H1 (cell line): ENCODE data around the gene ULK2.

Experiments used
- CBX8 ChIP-seq: fragments of 300-800, 300-1000 bp; sonication (generic); IDR thresholded peaks from 2 replicates; pipeline ENCODE4 v1.7.1; 2016; ENCODE audit warnings: low read depth, low read length, borderline replicate concordance
- EZH2 ChIP-seq: fragments of 200-600 bp; sonication (generic); IDR thresholded peaks from 2 replicates; pipeline ENCODE4 v1.7.1; 2012; ENCODE audit warnings: low read depth, mild to moderate bottlenecking, moderate library complexity, low read length, inconsistent platforms; ENCODE audit not compliant: severe bottlenecking
- PHF8 ChIP-seq: fragments of 200-600 bp; sonication (generic); conservative IDR thresholded peaks from 2 replicates; pipeline ENCODE4 v1.7.1; 2012; ENCODE audit warnings: low read depth, mild to moderate bottlenecking, inconsistent platforms, low read length, moderate library complexity
- POLR2AphosphoS5 ChIP-seq: IDR thresholded peaks from 2 replicates; pipeline ENCODE4 v1.6.1; 2011; ENCODE audit warnings: low read depth, low read length
- RAD21 ChIP-seq, 2 experiments: IDR thresholded peaks in 1 of 2; conservative IDR thresholded peaks in 1 of 2; 2 replicates each; pipeline ENCODE4 v1.6.1; 2011; ENCODE audit warnings: low read depth in 2 of 2, low read length in 2 of 2, improper control_type of control experiment in 1 of 2, inconsistent platforms in 1 of 2, mild to moderate bottlenecking in 1 of 2, moderate library complexity in 1 of 2
- SIN3A ChIP-seq, 2 experiments: IDR thresholded peaks in 1 of 2; conservative IDR thresholded peaks in 1 of 2; 2 replicates each; pipeline ENCODE4 v1.6.1; 2011 to 2012; ENCODE audit warnings: low read length in 2 of 2, improper control_type of control experiment in 1 of 2, low read depth in 1 of 2, mild to moderate bottlenecking in 1 of 2
- TCF12 ChIP-seq: IDR thresholded peaks from 2 replicates; pipeline ENCODE4 v1.6.1; 2011; ENCODE audit warnings: low read depth, mild to moderate bottlenecking, low read length
- TEAD4 ChIP-seq: IDR thresholded peaks from 2 replicates; pipeline ENCODE4 v1.6.1; 2012; ENCODE audit warnings: low read depth, low read length, inconsistent platforms, mixed read lengths
- ZNF274 ChIP-seq: IDR thresholded peaks from 2 replicates; pipeline ENCODE4 v1.7.0; 2012; ENCODE audit warnings: low read length, borderline replicate concordance; ENCODE audit errors: extremely low read depth
- TF ChIP-seq, protein P1 (sequence below), 3 experiments: IDR thresholded peaks; 1 replicate in 2 of 3; 2 replicates in 1 of 3; pipeline versions ENCODE4 v1.5.1 to v1.6.1; 2011; ENCODE audit warnings: low read length in 3 of 3, mild to moderate bottlenecking in 3 of 3, inconsistent platforms in 2 of 3, low read depth in 1 of 3, moderate library complexity in 1 of 3; ENCODE audit not compliant: insufficient read depth in 1 of 3; ENCODE audit errors: control extremely low read depth in 1 of 3
- TF ChIP-seq, protein P2 (sequence below): IDR thresholded peaks from 2 replicates; pipeline ENCODE4 v1.6.1; 2012; ENCODE audit warnings: low read length, inconsistent platforms
- TF ChIP-seq, protein P3 (sequence below): IDR thresholded peaks from 2 replicates; pipeline ENCODE4 v1.6.1; 2011; ENCODE audit warnings: low read length, improper control_type of control experiment

DNA sequence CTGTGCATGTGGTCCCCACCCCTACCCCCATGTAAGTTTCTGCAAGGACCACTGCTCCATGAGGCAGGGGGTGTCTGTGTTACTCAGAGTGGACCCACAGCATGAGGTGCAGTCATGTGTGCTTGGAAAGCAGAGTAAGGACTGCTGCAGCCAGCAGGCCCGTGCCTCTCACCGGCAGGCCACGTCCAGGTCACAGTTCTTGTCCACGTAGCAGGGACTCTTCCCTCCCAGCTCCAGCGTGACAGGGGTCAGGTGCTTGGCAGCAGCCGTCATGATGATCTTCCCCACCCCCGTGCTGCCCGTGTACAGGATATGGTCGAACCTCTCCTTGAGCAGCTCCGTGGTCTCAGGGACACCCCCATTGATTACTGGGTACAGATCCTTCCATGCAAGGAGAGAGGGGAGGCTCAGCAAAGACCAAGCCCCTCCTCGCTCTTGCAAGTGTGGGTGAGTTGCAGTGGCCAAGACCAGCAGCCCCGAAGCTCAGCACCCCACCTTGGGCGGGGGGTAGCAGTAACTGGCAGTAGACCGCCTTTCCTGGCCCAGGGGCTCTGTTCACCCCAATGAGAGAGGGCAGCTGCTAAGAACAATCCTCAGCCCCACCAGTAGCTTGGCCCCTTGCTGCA lies 125.8 kb downstream of the ULK2 start:
- TF ChIP-seq, protein P1, sequence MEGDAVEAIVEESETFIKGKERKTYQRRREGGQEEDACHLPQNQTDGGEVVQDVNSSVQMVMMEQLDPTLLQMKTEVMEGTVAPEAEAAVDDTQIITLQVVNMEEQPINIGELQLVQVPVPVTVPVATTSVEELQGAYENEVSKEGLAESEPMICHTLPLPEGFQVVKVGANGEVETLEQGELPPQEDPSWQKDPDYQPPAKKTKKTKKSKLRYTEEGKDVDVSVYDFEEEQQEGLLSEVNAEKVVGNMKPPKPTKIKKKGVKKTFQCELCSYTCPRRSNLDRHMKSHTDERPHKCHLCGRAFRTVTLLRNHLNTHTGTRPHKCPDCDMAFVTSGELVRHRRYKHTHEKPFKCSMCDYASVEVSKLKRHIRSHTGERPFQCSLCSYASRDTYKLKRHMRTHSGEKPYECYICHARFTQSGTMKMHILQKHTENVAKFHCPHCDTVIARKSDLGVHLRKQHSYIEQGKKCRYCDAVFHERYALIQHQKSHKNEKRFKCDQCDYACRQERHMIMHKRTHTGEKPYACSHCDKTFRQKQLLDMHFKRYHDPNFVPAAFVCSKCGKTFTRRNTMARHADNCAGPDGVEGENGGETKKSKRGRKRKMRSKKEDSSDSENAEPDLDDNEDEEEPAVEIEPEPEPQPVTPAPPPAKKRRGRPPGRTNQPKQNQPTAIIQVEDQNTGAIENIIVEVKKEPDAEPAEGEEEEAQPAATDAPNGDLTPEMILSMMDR (IDR thresholded peaks at IDR 0.05; ENCODE audit: control extremely low read depth in 1 of 3, insufficient read depth in 1 of 3, low read depth in 1 of 3, low read length in 3 of 3) = no peak
- TF ChIP-seq CBX8 (no peak), SIN3A (conservative IDR thresholded peaks at IDR 0.05 in 1 of 2, IDR thresholded peaks at IDR 0.05 in 1 of 2; ENCODE audit: low read depth in 1 of 2, low read length in 2 of 2) (no peak), ZNF274 (no peak), RAD21 (IDR thresholded peaks at IDR 0.05 in 1 of 2, conservative IDR thresholded peaks at IDR 0.05 in 1 of 2; ENCODE audit: low read depth in 2 of 2, low read length in 2 of 2) (no peak), EZH2 (no peak), POLR2AphosphoS5 (no peak), TEAD4 (no peak), TCF12 (no peak), PHF8 (no peak)
- TF ChIP-seq, protein P2, sequence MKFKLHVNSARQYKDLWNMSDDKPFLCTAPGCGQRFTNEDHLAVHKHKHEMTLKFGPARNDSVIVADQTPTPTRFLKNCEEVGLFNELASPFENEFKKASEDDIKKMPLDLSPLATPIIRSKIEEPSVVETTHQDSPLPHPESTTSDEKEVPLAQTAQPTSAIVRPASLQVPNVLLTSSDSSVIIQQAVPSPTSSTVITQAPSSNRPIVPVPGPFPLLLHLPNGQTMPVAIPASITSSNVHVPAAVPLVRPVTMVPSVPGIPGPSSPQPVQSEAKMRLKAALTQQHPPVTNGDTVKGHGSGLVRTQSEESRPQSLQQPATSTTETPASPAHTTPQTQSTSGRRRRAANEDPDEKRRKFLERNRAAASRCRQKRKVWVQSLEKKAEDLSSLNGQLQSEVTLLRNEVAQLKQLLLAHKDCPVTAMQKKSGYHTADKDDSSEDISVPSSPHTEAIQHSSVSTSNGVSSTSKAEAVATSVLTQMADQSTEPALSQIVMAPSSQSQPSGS = no peak
- TF ChIP-seq, protein P3, sequence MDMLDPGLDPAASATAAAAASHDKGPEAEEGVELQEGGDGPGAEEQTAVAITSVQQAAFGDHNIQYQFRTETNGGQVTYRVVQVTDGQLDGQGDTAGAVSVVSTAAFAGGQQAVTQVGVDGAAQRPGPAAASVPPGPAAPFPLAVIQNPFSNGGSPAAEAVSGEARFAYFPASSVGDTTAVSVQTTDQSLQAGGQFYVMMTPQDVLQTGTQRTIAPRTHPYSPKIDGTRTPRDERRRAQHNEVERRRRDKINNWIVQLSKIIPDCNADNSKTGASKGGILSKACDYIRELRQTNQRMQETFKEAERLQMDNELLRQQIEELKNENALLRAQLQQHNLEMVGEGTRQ = no peak
